HG03575 (cell line): ENCODE measurements around the gene ADGRD2.
"Not testable (repeated sequence)": the region's sequence is repeated elsewhere in the genome, so short reads cannot be mapped to it uniquely, and the experiment has no call there.

Experiments
- ATAC-seq: cut with Tn5 transposase; IDR thresholded peaks from one replicate; pipeline ENCODE4 v1.9.1; 2021; ENCODE audit not compliant: unreplicated experiment, insufficient number of reproducible peaks, low FRiP score; ENCODE audit errors: extremely low read depth

ADGRD2 gene, protein sequence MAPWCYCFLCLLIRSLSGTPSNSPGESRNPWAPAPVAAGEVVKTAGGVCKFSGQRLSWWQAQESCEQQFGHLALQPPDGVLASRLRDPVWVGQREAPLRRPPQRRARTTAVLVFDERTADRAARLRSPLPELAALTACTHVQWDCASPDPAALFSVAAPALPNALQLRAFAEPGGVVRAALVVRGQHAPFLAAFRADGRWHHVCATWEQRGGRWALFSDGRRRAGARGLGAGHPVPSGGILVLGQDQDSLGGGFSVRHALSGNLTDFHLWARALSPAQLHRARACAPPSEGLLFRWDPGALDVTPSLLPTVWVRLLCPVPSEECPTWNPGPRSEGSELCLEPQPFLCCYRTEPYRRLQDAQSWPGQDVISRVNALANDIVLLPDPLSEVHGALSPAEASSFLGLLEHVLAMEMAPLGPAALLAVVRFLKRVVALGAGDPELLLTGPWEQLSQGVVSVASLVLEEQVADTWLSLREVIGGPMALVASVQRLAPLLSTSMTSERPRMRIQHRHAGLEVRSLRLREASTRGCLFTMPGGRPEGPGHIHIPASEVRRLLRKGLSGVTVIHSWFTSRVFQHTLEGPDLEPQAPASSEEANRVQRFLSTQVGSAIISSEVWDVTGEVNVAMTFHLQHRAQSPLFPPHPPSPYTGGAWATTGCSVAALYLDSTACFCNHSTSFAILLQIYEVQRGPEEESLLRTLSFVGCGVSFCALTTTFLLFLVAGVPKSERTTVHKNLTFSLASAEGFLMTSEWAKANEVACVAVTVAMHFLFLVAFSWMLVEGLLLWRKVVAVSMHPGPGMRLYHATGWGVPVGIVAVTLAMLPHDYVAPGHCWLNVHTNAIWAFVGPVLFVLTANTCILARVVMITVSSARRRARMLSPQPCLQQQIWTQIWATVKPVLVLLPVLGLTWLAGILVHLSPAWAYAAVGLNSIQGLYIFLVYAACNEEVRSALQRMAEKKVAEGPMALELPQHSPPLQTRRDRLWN

DNA sequence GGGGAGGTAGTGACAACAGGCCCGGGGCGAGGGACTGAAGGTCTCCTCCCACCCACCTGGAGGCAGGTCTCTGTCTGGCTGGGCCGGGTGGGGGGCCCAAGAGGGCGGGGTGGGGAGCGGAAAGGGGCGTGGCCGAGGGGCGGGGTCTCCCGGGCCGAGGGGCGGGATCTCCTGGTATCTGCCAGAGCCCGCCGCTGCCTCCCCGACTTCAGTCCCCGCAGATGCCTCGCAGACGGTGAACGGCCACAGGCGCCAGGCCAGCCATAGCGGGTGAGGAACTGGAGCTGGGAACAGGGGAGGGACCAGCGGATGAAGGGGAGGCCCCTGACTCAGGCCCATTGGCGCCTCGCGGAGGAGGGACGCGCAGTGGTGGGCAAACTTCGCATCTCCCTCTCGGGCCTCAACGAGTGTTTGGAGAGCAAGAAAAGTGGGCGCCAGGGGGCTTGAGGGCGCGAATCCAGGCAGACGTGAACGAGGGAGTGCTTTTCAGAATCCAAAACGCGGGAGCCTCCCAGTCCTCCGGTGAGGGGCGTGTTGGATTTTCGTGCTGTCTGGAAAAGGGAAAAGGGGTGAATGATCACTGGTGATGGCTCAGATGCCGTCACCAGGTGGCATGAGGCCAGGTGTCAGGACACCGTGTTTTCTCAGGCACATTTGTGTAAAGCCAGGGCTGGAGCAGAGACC, at the start of gene ADGRD2:
Gene ADGRD2, plus strand, starts transcription at position 211 of the 684 bp plus-strand sequence. CDS start 1,216 bp downstream, outside the sequence.
- ATAC-seq: no peak

DNA sequence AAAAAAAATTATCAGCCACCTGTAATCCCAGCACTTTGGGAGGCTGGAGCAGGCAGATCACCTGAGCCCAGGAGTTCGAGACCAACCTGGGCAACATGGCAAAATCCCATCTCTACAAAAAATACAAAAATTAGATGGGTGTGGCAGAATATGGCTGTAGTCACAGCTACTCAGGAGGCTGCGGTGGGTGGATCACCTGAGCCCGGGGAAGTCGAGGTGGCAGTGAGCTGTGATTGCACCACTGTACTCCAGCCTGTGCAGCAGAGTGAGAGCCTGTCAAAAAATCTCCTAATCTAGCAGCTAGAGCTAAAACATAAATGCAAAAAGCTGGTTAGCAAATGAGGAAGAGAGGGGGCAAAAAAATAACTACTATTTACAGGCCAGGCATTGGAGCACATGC, 47.0 kb upstream of the ADGRD2 start:
- no peak for ATAC-seq

GRCh38 chr9:124409410-124409809, 40.8 kb upstream of the ADGRD2 start:
- ATAC-seq: no peak

DNA sequence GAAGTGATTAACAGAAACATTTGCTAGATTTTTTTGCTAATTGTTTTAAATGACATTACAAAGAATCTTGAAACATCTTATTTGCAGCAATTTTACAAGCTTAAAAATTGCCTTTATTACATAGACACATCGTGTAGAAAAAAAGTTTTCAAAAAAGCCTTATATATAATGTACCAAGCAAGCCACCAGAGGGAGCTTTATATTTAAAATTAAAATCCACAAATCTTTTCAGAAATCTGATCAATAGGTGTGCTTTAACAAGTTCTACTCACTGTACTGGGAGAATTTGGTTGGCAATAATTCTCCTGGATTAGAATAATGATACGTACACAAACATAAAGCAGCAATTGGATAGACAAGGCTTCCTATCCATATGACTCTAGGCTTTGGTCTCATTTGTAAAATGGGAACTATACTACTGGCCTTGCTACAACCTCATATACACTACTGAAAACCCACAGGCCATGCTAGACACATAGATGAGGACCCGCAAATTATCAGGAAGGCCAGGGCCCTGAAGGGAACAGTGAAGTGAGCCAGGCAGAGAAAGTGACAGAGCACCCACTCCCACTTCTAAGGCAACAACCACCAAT, 39.8 kb upstream of the ADGRD2 start:
- ATAC-seq: no peak

- ATAC-seq: no peak
These were observed 38.6 kb upstream of the ADGRD2 start for GRCh38 chr9:124411514-124412227.

- ATAC-seq: no peak
These were observed 38.0 kb upstream of the ADGRD2 start for GRCh38 chr9:124412228-124412575.

DNA sequence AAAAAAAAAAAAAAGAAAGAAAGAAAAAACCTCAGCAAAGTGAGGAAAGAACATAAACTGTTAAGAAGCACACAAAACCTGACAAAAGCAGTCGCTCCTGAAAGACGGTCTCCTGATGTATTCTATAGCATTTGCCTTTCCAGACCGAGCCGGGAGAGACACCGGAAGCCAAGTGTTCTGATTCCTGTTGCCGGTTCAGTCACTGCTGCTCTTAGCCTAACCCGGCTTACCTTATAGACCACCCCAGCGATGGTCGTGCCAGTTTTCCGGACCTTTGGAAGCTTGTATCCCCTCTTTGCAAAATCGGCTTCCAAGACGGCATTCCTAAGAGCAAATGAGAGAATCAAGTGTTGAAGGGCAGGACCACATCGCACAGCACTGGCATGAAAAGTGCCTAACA, 35.6 kb upstream of the ADGRD2 start:
- no peak for ATAC-seq

DNA sequence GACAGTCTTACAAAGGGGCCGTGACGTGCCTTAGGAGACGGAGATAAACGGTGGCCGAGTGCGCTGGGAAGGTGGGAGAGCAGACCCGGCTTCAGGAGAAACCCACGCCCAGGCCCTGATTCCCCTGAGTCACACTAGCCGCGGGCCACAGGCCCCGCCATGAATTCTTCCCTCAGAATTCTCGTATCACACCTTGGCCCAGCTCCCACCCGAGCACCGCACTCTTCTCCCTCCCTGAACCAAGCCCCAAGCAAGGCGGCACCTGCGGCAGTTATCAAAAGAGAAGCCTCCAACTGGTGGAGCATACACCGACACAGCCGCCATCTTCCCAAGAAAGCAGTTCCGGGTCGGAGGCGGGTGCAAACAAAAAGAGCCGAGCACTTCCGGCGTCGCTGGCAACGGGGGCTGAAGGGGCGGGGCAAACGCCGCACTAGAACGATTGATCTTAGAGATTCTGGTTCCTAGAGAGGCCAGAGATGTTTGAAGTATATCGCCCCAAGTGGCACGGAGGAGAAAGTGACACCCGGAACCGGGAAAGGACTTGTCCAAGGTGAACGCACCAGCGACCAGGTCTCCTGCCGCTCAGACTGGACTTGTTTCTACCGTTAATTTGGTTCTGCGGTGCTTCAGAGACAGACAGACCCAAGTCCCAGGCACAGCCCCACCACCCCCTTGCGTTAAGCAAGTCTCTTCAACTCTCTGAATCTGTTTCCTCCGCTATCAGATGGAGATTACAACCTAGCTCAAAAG, 35.0 kb upstream of the ADGRD2 start, which contains the start of gene PSMB7:
Gene PSMB7, minus strand, starts transcription at position 341 of the 750 bp plus-strand sequence. Its CDS starts 17 bp downstream, at position 324.
- ATAC-seq: peak; percentile 64

DNA sequence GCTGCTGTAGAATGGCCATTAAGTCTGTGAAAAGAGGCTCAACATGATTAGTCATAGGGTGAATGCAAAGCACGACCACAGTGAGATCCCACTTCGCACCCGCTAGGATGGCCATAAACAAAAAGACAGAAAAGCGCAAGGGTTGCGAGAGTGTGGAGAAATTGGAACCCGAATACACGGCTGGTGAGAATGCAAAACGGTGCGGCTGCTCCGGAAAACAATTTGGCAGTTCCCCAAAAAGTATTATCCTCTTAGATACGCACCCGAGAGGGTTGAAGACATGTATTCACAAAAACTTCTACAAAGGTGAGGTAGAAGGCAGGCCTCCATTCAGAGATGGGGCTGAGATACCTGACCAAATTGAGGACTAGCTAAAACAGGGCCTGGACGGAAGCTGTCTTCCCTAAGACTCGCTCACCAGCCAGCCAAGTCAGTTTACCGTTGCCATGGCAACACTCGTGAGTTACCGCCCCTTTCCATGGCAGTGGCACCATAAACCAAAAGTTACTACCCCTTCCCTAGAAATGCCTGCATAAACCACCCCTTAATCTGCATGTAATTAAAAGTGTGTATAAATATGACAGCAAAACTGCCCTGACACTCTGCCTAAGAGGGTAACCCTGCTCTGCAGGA, 34.3 kb upstream of the ADGRD2 start:
- ATAC-seq: no peak

- no peak for ATAC-seq
These were observed 30.3 kb upstream of the ADGRD2 start for GRCh38 chr9:124419832-124420489.

- no peak for ATAC-seq
These were observed 29.2 kb upstream of the ADGRD2 start for GRCh38 chr9:124420991-124421543.

DNA sequence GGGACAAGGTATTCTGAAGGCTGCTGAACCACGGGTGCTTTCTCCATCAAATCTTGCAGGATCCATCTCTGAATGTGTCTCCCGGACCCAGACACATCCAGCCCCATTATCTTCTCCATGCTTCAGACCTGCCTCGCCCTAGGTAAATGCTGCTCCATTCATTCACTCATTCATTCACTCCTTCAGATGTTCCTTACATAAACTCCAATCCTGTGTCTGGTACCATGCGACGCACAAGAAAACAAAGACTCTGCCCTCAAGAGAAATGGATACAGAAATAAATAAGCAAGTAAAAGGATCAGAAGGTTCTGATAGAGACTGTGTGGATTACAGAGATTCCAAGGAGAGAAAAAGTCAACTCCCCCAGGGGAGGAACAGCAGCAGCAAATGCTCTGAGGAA, 27.1 kb upstream of the ADGRD2 start:
- no peak for ATAC-seq

- no peak for ATAC-seq
These were observed 26.7 kb upstream of the ADGRD2 start for GRCh38 chr9:124423591-124423990.

DNA sequence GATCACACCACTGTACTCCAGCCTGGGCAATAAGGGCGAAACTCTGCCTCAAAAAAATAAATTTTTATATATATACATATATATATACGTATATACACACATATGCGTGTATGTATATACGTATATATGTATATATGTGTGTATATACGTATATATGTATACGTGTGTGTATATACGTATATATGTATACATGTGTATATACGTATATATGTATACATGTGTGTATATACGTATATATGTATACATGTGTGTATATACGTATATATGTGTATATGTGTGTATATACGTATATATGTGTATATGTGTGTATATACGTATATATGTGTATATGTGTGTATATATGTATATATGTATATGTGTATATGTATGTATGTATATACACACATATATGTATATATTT, 24.5 kb upstream of the ADGRD2 start:
- ATAC-seq: not testable (repeated sequence)

- ATAC-seq: no peak
These were observed 23.9 kb upstream of the ADGRD2 start for GRCh38 chr9:124426361-124426760.

DNA sequence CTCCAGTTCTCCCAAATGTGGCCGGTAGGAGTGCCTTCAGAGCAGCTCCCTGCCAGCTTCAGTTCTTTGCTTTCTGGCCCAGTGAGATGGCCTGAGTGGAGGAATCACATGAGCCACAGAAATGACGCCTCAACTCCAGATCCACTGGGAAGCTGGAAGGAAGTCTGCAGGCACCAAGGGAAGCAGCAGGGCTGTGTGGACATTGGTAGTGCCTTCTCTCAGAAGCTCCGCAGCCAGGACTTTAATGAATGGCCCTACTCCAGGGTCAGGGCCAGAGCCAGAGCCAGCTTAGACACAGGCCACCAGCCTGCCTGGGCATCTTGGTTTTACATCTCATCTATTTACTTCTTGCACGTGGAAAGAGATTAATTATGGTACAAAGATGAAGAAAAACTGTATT, 23.0 kb upstream of the ADGRD2 start:
- no peak for ATAC-seq
